BE2C (cell line): ENCODE measurements around the gene TMEM150A.

Experiments
- DNase-seq: peaks from one replicate; pipeline ENCODE4 v3.0.0-alpha.2; 2020
- H3K27me3 ChIP-seq: fragments of 250-450 bp; sonication (Bioruptor Pico); 2 replicates; pipeline ENCODE4 v1.5.1; 2020; ENCODE audit warnings: mild to moderate bottlenecking
- H3K36me3 ChIP-seq: fragments of 250-450 bp; sonication (Bioruptor Pico); 2 replicates; pipeline ENCODE4 v1.5.1; 2020; ENCODE audit warnings: mild to moderate bottlenecking
- H3K4me1 ChIP-seq: fragments of 250-450 bp; sonication (Bioruptor Pico); 2 replicates; pipeline ENCODE4 v1.5.1; 2020
- H3K4me3 ChIP-seq: 2 replicates; pipeline ENCODE4 v1.5.1; 2011; ENCODE audit warnings: low read depth, low read length
- H3K9me3 ChIP-seq: fragments of 250-450 bp; sonication (Bioruptor Pico); 2 replicates; pipeline ENCODE4 v1.5.1; 2020
- TF ChIP-seq, protein P1 (sequence below): IDR thresholded peaks from 2 replicates; pipeline ENCODE4 v1.5.1; 2012; ENCODE audit warnings: mild to moderate bottlenecking, low read depth, low read length

TMEM150A gene

DNA sequence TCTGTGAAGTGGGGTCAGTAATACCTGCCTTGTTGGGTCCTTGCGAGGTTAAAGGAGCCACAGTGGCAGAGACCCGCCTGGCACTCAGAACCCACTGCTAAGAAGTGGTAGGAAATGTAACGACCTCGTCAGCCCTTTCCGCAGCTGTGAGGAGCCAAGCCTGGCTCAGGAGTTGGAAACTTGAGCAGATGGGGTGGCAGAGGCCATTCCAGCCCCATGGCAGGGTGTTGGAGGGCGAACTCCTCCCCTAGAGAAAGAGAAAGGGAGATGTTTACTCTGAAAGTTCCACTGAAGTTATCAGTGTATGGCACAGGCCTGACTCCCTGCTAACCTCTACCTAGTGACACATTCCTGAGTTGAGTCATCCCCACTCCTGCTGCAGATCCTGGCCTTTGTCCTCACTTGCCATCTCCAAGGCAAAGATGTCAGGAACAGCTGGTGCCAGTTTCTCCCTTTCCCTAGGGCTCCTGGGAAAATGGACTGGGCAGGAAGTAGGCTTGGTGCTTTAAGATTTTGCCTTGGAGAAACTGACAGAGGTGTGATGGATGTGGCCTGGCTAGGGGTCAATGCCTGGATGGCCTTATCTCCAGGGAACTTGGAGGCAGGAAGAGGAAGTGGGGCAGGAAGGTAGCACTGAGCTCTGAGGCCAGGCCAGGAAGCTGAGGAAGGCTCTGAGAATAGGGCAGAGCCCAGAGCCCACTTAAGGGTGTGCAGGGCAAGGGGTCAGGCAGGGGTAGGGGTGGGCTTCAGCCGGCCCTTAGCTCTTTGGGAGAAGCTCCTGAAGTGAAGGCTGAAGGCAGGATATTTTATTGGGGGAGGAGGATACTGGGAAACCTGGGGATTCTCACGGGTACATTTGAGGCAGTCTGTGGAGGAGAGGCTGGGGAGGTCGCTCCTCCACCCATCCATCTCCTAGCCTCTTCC, 17.4 kb downstream of the TMEM150A start:
- no peak overlapping the region for H3K4me3 ChIP-seq
- TF ChIP-seq, protein P1, sequence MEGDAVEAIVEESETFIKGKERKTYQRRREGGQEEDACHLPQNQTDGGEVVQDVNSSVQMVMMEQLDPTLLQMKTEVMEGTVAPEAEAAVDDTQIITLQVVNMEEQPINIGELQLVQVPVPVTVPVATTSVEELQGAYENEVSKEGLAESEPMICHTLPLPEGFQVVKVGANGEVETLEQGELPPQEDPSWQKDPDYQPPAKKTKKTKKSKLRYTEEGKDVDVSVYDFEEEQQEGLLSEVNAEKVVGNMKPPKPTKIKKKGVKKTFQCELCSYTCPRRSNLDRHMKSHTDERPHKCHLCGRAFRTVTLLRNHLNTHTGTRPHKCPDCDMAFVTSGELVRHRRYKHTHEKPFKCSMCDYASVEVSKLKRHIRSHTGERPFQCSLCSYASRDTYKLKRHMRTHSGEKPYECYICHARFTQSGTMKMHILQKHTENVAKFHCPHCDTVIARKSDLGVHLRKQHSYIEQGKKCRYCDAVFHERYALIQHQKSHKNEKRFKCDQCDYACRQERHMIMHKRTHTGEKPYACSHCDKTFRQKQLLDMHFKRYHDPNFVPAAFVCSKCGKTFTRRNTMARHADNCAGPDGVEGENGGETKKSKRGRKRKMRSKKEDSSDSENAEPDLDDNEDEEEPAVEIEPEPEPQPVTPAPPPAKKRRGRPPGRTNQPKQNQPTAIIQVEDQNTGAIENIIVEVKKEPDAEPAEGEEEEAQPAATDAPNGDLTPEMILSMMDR: no peak
- H3K9me3 ChIP-seq: no peaks in the 10 kb centered on the region
- no peak for DNase-seq
- H3K36me3 ChIP-seq: no peaks in the 10 kb centered on the region
- H3K27me3 ChIP-seq: no peaks in the 10 kb centered on the region
- H3K4me1 ChIP-seq: no peaks in the 10 kb centered on the region

DNA sequence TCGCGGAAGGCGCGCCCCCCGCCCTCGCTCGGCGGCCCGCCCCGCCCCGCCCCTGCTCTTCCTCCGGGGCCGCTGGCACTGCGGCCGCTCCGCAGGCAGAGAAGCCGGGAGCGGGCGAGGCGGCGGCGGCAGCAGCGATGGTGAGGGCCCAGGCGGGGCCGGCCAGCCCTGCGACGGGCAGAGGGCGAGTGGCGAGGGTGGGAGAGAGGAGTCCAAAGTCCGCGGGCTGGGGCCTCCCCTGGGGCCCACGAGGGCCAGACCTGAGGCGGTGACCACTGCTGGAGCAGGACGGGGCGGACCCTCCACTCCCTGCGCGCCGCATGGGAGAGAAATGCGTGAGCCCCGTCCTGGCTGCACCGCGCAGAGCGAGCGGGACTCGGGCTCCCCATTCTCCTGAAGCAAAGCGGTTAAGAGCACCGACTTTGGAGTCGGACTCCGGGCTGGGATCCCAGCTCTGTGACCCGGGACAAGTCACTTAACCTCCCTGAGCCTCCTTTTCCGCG, 18.1 kb downstream of the TMEM150A start, which contains the start of gene VAMP5:
Gene VAMP5 (plus strand): TSS at position 78 of the 503 bp plus-strand sequence. CDS start 60 bp downstream, at position 138.
- peak within 1 kb of the TSS; percentile 37 for H3K4me3 ChIP-seq
- H3K9me3 ChIP-seq: no peaks in the 10 kb centered on the region
- DNase-seq: peak; percentile 16
- H3K36me3 ChIP-seq: no peaks in the 10 kb centered on the region
- no peaks in the 10 kb centered on the region for H3K27me3 ChIP-seq
- TF ChIP-seq, protein P1: no peak
- no peaks in the 10 kb centered on the region for H3K4me1 ChIP-seq

DNA sequence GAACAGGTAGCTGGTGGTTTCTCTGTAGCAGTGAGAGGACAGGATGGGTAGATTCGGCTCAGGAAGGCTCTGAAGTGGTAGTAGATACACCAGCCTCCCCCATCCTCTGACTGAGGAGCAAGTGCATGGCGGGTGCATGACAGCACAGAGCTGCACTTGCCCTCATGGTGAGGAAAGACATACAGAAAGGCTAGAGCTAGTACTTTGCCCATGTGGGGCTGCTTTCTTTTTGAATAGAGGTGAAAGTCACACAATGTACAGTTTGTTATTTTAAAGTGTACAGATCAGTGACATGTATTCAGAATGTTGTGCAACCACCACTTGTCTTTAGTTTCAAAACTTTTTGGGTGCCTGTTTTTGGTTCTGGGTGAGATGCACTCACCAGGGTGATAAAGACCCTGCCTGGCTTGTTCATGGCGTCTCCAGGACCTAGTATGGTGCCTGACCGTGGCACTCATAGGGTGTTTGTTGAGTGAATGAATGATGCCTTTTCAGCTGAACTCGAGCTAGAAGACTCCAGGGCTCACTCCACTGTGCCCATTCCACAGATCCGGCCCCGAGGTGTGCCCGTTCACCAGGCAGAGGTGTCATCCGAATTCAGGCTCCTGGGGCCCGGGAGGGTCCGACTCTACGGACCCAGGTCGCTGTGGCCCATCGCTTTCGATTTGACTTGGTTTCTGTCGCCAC, 18.7 kb downstream of the TMEM150A start:
- TF ChIP-seq, protein P1: no peak
- no peaks in the 10 kb centered on the region for H3K9me3 ChIP-seq
- H3K27me3 ChIP-seq: no peaks in the 10 kb centered on the region
- H3K4me3 ChIP-seq: no peak overlapping the region; the same call in 1 of the 2 replicates
- H3K4me1 ChIP-seq: no peaks in the 10 kb centered on the region
- no peak for DNase-seq
- no peaks in the 10 kb centered on the region for H3K36me3 ChIP-seq

DNA sequence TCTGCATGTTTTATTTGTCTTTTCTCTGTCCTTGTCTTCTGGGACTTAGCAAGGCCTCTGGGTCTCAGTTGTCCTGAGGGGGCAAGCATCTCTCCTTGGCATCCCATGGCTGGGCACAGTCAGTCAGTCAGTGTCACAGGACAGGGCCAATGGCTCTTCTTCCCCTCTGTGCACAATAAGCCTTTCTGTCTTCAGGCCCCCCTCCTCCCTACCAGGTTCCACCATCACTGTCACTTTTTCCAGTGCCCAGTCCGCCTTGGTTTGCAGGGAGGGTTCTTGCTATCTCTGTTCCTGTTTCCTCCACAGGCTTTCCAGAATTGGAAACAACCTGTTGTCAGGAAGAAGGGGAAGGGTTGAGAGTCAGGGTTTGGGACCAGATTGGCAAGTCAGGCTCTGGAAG, 20.0 kb downstream of the TMEM150A start:
- TF ChIP-seq, protein P1: no peak
- Histone ChIP-seq H3K9me3 (no peaks in the 10 kb centered on the region), H3K27me3 (no peaks in the 10 kb centered on the region), H3K4me3 (no peak overlapping the region), H3K4me1 (no peaks in the 10 kb centered on the region), H3K36me3 (no peaks in the 10 kb centered on the region)
- no peak for DNase-seq

DNA sequence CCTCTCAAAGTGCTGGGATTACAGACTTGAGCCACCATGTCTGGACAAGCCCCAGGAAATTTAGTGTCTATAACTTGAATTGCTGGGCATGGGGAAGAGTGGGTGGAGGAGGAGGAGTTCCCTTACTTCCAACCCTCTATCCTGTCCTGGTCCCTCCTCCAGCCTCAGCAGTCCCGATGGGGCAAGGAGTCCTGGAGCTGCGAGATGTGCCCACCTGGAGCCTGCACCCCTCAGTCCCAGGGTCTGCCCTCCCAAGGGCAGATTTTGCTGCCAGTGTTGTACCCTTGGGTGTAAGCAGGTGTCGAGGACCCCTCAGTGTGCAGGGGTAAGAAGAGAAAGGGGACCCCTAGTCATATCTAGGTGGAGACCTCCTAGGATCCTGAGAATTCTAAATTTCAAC, 22.3 kb downstream of the TMEM150A start:
- Histone ChIP-seq H3K36me3 (no peaks in the 10 kb centered on the region), H3K27me3 (no peaks in the 10 kb centered on the region), H3K9me3 (no peaks in the 10 kb centered on the region), H3K4me1 (no peaks in the 10 kb centered on the region), H3K4me3 (no peak overlapping the region)
- DNase-seq: no peak
- TF ChIP-seq, protein P1: no peak
